Activated CD4-positive, alpha-beta memory T cell treated with anti-CD3 and anti-CD28 coated beads for 36 hours (primary cell): ENCODE measurements around the gene GAL. TPM values are rescaled to one million over a fixed set of nuclear protein-coding genes. Genes with fewer than 3 reads are reported as not detected.

ENCODE experiments used
- CTCF ChIA-PET: fragments of 350-600 bp; sonication (Branson Sonifier 250); formaldehyde crosslinking; loops from one replicate; lab custom pipeline; 2021; ENCODE audit warnings: antibody characterized with exemption, inconsistent platforms; lab: Charles Lee
- POLR2A ChIA-PET: fragments of 350-600 bp; sonication (Branson Sonifier 250); formaldehyde crosslinking; loops from one replicate; lab custom pipeline; 2021; ENCODE audit warnings: antibody characterized with exemption; lab: Charles Lee
- DNase-seq: peaks from one replicate; pipeline ENCODE4 v3.0.0-alpha.2; 2020
- H3K27ac Mint-ChIP-seq: one replicate; pipeline ENCODE4 v1.8.0; 2021; ENCODE audit warnings: mixed read lengths
- H3K27me3 Mint-ChIP-seq: one replicate; pipeline ENCODE4 v1.8.0; 2021; ENCODE audit warnings: mixed read lengths
- H3K36me3 Mint-ChIP-seq: one replicate; pipeline ENCODE4 v1.8.0; 2021; ENCODE audit warnings: mixed read lengths
- H3K4me1 Mint-ChIP-seq: one replicate; pipeline ENCODE4 v1.8.0; 2021; ENCODE audit warnings: low read depth, mixed read lengths
- H3K4me3 Mint-ChIP-seq: one replicate; pipeline ENCODE4 v1.8.0; 2021; ENCODE audit warnings: mild to moderate bottlenecking, mixed read lengths
- H3K9me3 Mint-ChIP-seq: one replicate; pipeline ENCODE4 v1.8.0; 2021; ENCODE audit warnings: mixed read lengths
- intact Hi-C: fragments of 100-400 bp; cut with micrococcal nuclease; formaldehyde crosslinking; loops from one replicate; pipeline ENCODE4 v1.15.1; 2023
- total RNA-seq, 2 experiments: library from RNA; stranded (reverse); gene quantifications; one replicate each; pipeline ENCODE4 v1.2.3, GENCODE V29; 2021

Gene GAL
- total RNA-seq, 2 experiments from 2014 or later: 0.97 to 1.3 TPM

DNA sequence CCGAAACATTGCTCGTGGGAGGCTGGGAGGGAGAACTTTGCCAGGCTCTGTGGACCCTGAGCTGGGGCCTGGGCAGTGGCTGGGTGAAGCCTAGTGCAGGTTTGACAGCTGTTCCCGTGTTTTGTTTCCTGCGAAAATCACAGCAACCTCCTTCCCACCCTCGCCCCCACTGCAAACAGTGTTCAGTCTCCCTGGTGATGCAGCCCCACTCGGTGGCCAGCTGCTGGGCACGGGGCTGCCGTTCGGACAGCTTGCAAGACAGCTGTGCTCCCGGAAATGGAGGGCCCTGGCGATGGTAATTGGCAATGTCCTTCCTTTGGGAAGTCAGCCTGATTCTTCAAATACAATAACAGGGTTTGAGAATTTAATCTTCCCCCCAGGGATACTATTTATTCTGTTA lies 10.4 kb upstream of the GAL start:
- Mint-ChIP-seq H3K27me3 (no peaks in the 10 kb centered on the region), H3K9me3 (no peaks in the 10 kb centered on the region), H3K27ac (no peak overlapping the region), H3K4me3 (no peak overlapping the region), H3K36me3 (no peaks in the 10 kb centered on the region), H3K4me1 (no peaks in the 10 kb centered on the region)
- no peak for DNase-seq
- ChIA-PET POLR2A (no interaction called here), CTCF (interaction anchor here (0.6 kb wide), 1 partner anchor 396 kb away, joined by 3 read pairs; no protein-coding TSS in a partner anchor)
- intact Hi-C loops: no loop called here

DNA sequence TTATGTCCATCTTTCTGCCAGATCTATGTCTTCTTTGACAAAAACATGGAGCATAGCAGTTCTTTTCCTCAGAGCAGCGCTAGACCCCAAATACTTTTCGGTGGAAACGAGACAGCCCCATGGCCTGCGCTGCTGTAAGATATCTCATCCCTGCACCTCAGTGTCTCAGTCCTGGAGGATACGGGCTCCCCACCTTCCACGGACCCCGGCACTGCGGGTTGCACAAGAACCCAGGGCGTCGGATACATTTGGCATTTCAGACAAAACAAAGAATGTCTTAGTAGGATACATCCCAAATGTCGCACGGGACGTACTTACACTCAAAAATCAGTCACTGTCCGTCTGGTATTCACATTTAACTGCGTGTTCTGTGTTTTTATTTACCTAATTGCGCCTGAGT lies 9.9 kb upstream of the GAL start:
- intact Hi-C loops: no loop called here
- POLR2A ChIA-PET: no interaction called here
- CTCF ChIA-PET: no interaction called here
- H3K4me1 Mint-ChIP-seq: no peaks in the 10 kb centered on the region
- no peak for DNase-seq
- H3K36me3 Mint-ChIP-seq: no peaks in the 10 kb centered on the region
- H3K4me3 Mint-ChIP-seq: no peak overlapping the region
- H3K27ac Mint-ChIP-seq: no peak overlapping the region
- no peaks in the 10 kb centered on the region for H3K27me3 Mint-ChIP-seq
- H3K9me3 Mint-ChIP-seq: no peaks in the 10 kb centered on the region

DNA sequence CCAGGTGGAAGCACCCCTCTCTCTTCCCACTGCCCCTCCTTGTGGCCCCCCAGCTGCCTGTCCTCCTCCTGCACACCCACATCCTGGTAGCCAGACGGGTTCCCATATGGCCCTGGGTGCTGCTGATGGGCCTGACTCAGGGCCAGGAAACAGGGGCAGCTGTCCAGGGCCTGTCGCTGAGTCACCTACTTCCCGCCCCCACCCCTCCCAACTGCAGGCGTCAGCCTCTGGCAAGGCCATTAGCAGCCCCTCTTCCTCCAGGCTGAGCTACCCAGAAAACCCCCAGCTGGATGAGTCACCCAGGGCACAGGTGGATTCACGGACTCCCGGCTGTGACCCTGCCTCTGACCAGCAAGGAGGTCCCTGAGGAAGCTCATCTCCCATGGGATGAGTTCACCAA lies 6.9 kb upstream of the GAL start:
- intact Hi-C loops: no loop called here
- Mint-ChIP-seq H3K27me3 (peaks cover 4% of the 10 kb centered on the region), H3K4me1 (no peaks in the 10 kb centered on the region), H3K9me3 (no peaks in the 10 kb centered on the region), H3K36me3 (no peaks in the 10 kb centered on the region), H3K4me3 (no peak overlapping the region), H3K27ac (no peak overlapping the region)
- CTCF ChIA-PET: no interaction called here
- POLR2A ChIA-PET: no interaction called here
- DNase-seq: no peak

DNA sequence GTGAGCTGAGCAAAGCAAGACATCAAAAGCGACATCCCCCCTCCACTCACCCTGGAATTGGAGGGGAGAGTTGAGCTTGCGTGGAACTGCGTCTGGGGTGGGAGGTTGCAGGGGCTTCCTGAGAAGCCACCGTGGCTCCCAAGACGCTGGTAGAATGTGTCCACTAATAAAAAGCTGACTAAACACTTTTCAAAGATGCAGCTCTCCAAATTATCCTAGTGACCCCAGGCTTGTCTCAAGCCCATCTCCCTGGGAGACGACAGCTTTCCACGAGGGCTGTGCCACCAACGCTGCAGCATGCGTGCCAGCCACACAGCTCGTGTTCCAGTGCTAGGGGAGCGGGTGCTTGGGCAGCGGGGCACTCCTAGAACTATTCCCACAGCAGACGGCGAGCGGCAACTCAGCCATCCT lies 6.3 kb upstream of the GAL start:
- no peak for DNase-seq
- H3K4me3 Mint-ChIP-seq: no peak overlapping the region
- peaks cover 9% of the 10 kb centered on the region for H3K27me3 Mint-ChIP-seq
- intact Hi-C loops: no loop called here
- H3K27ac Mint-ChIP-seq: no peak overlapping the region
- POLR2A ChIA-PET: no interaction called here
- CTCF ChIA-PET: no interaction called here
- H3K36me3 Mint-ChIP-seq: no peaks in the 10 kb centered on the region
- H3K9me3 Mint-ChIP-seq: no peaks in the 10 kb centered on the region
- H3K4me1 Mint-ChIP-seq: no peaks in the 10 kb centered on the region

DNA sequence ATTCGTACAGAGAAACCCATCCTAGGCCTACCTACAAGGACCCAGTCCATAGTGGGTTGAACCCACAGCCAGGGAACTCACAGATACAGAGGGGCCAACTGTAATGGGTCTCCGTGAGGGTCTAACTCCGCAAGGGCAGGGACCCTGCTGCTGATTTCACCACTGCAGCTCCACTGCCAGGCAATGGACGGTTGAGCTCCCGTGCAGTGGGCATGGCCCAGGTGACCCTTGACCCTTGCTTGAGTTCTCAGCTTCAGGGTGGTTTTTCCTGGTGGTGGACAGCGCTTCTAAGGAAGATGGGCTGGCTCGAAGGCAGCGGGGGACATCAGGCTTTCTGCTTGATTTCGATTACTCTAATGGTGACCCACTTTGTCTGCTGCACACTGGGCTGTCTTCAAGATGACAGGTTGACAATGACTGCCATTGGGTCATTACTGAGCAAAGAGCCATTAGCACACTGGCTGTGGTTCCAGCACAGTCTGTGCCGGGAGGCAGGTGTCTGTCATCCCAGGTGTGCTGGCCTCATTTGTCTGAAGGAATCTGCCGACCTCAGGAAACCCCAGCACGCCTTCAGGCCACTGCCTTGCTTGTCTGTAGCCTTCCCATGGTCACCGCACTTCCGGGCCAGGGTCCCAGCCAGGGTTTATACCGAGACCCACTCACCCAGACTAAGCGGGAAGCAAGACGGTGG lies 3.7 kb upstream of the GAL start:
- peaks cover 25% of the 10 kb centered on the region for H3K27me3 Mint-ChIP-seq
- DNase-seq: no peak
- POLR2A ChIA-PET: no interaction called here
- H3K36me3 Mint-ChIP-seq: no peaks in the 10 kb centered on the region
- H3K4me1 Mint-ChIP-seq: no peaks in the 10 kb centered on the region
- no peak overlapping the region for H3K4me3 Mint-ChIP-seq
- H3K27ac Mint-ChIP-seq: no peak overlapping the region
- CTCF ChIA-PET: no interaction called here
- intact Hi-C loops: no loop called here
- H3K9me3 Mint-ChIP-seq: no peaks in the 10 kb centered on the region

DNA sequence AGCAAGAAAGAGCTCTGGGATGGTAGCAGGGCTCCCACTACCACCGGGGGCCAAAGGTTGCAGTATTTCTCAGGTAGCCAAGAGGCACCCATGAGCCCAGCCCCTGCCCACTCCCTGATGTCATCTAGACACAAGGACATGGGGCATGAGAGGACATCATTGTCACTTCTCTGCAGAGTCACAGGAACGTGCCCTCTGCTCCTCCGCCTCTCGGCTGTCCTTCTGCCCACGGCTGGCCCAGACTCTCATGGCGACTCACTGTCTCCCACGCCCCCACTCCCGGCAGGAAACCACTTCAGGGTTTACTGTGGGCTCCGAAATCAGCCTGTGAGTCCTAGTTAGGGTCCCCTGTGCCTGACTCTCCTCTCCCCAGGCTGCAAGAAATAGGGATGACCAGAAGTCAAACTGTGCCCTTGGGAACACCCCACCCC lies 1.8 kb upstream of the GAL start:
- no peak overlapping the region for H3K4me3 Mint-ChIP-seq
- H3K27ac Mint-ChIP-seq: no peak overlapping the region
- H3K4me1 Mint-ChIP-seq: no peaks in the 10 kb centered on the region
- intact Hi-C loops: no loop called here
- H3K9me3 Mint-ChIP-seq: no peaks in the 10 kb centered on the region
- no peak for DNase-seq
- H3K36me3 Mint-ChIP-seq: no peaks in the 10 kb centered on the region
- CTCF ChIA-PET: no interaction called here
- peaks cover 38% of the 10 kb centered on the region for H3K27me3 Mint-ChIP-seq
- POLR2A ChIA-PET: no interaction called here

DNA sequence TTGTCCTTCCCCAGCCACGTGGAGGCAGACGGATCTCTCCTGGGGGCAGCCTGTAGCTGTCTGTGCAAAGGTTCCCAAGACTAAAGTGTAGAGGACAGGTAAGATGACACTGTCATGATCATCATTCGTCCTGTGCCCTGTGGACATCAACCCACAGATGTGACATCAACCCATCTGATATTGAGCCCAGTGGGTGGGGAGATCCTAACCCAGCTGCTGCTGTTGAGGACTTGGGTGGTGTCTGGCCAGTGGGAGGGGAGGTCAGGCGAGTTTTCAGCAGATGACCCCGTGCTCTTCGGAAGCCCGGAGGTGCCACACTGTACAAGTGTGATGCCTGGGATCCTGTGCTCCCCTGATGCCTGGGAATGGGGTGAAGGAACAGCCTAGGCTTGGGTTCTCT lies 1.2 kb upstream of the GAL start:
- Mint-ChIP-seq H3K4me3 (no peak overlapping the region), H3K4me1 (no peaks in the 10 kb centered on the region), H3K27ac (no peak overlapping the region), H3K27me3 (peaks cover 39% of the 10 kb centered on the region), H3K36me3 (no peaks in the 10 kb centered on the region), H3K9me3 (no peaks in the 10 kb centered on the region)
- ChIA-PET CTCF (no interaction called here), POLR2A (no interaction called here)
- no peak for DNase-seq
- intact Hi-C loops: no loop called here

DNA sequence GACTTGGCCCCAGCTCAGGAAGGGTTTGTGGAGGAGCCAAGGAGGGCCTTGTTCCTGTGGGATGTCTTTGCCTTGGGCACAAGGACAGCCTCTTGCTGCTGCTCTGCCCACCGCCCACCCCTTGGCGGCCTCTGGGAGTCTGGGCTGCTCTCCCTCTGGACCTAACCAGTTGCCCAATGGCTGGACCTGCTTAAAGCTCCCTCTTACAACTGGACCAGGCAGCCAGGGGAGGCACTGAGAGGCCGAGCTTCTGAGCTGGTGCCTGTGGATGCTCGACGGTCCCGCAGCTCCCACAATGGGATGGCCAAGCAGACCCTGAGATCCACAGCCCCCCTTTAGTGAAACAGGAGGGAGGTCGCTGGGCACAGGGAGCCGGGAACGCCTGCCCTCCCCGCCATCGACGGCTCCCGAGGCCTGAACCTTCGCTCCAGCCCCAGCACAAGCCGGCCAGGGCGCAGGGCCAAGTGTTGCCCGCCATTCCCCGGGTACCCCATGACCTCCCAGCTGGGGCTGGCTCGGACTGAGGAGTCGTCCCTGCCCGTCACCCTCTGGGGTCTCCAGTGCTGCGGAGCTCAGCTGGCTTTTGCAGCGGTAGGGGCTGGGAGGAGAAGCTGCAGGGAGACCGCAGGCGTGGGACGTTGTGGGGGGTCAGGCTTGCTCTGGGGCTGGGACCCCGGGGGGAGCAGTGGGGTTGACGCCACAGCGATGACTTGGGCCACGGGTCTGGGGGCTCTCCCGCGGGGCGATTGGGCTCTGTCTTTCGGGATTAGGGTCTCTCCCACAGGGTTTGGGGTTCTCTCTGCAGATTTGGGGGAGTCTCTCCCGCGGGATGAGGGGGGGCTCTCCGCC lies 584 bp upstream of the GAL start:
- Mint-ChIP-seq H3K4me1 (no peaks in the 10 kb centered on the region), H3K27ac (no peak overlapping the region), H3K4me3 (no peak overlapping the region), H3K9me3 (no peaks in the 10 kb centered on the region), H3K27me3 (peaks cover 39% of the 10 kb centered on the region), H3K36me3 (no peaks in the 10 kb centered on the region)
- ChIA-PET POLR2A (no interaction called here), CTCF (interaction anchor here (0.5 kb wide), 1 partner anchor 193 kb away, joined by 3 read pairs; no protein-coding TSS in a partner anchor)
- intact Hi-C loops: no loop called here
- no peak for DNase-seq

DNA sequence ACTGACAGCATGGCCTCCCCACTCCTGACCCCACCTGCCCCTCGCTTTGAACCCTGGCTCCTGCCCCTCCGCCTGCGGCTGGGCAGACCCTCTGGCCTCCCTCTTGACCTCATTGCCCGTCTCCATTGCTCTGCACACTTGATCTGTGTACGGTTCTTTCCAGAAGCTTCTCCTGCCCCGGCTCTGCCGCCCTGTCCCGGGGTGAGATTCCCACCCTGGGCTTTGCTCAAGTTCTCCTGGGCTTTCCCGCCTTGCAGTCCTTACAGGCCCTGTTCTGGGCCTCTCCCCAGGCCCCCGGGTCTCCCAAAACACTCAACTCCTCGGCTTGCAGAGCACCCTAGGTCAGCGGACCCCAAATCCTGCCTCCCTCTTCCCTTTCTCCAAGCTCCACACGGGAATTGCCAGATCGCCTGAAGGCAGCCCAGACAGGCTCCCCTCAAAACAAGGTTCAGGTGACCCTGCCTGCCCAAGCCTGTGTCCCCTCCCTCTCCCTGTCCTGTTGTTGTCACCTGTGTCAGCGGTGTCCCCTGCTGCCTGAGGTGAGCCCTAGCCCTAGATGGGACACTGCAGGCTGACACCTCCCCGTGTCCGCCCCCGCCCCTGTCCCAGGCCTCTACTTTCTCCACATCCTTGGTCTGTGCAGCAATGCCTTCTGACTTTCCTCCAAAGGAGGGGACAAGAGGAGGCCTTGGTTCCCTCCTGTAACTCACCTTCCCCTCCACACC lies 1.5 kb downstream of the GAL start:
- H3K4me3 Mint-ChIP-seq: no peak overlapping the region
- intact Hi-C loops: no loop called here
- DNase-seq: no peak
- H3K4me1 Mint-ChIP-seq: peaks cover 12% of the 10 kb centered on the region
- no peaks in the 10 kb centered on the region for H3K36me3 Mint-ChIP-seq
- no peaks in the 10 kb centered on the region for H3K9me3 Mint-ChIP-seq
- H3K27ac Mint-ChIP-seq: no peak overlapping the region
- peaks cover 39% of the 10 kb centered on the region for H3K27me3 Mint-ChIP-seq
- CTCF ChIA-PET: no interaction called here
- POLR2A ChIA-PET: no interaction called here

DNA sequence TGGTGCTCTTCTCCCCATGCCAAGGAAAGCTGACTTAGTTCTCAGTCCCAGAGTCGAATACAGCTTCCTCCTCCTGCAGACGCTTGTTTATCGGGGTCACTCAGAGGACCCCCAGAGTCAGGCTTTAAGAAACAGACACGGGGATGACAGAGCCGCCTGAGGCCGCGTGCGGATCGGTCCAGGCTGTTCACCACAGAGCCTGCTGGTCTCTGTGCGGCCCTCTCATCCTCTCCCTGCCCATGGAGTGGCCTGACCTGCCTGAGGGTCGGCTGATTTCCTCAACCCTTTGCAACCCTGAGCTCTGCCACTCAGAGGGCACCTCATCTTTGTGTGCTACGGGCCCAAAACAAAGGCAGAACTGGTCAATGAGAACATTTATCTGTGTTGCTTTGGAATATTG lies 2.1 kb downstream of the GAL start:
- DNase-seq: no peak
- ChIA-PET CTCF (no interaction called here), POLR2A (no interaction called here)
- Mint-ChIP-seq H3K9me3 (no peaks in the 10 kb centered on the region), H3K27me3 (peaks cover 39% of the 10 kb centered on the region), H3K36me3 (no peaks in the 10 kb centered on the region), H3K27ac (no peak overlapping the region), H3K4me1 (peaks cover 19% of the 10 kb centered on the region), H3K4me3 (no peak overlapping the region)
- intact Hi-C loops: no loop called here

DNA sequence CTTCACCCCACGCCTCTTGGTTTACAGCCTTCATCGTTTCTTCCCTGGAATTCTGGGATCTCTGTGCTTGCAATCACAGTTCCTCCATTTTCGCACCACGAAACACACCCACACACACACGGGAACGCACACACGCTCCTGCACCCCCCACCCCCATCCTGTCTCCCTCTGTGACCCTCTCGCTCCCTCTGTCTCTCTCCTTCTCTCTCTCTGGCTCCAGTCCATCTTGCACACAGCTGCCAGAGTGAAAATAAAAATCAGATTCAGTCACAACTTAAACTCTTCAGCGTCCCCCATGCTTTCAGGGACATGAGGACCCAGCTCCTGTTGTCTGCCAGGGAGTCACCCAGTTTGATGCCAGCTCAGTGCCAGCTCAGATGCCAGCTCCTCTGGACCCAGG lies 3.0 kb downstream of the GAL start:
- H3K27ac Mint-ChIP-seq: no peak overlapping the region
- H3K4me1 Mint-ChIP-seq: peaks cover 20% of the 10 kb centered on the region
- intact Hi-C loops: no loop called here

DNA sequence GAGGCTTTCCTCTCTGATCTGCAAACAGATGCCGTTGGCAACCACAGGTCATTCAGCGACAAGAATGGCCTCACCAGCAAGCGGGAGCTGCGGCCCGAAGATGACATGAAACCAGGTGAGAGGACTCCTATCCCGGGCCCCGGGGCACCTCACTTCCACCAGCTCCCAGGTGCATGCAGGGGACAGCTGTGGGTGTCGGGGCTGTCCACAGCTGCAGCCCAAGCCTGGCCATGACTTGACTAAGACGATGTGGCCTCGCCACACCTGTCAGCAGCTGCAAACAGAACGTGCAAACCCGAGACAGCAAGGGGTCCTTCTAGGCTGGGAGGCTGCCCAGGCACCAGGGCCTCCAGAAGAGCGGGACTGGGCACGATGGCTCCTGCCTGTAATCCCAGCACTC lies 3.6 kb downstream of the GAL start:
- ChIA-PET CTCF (no interaction called here), POLR2A (no interaction called here)
- DNase-seq: no peak
- intact Hi-C loops: no loop called here
- Mint-ChIP-seq H3K36me3 (no peaks in the 10 kb centered on the region), H3K27ac (no peak overlapping the region), H3K9me3 (no peaks in the 10 kb centered on the region), H3K4me1 (peaks cover 20% of the 10 kb centered on the region), H3K4me3 (no peak overlapping the region), H3K27me3 (peaks cover 30% of the 10 kb centered on the region)

More for the DNA sequence above, 3.0 kb downstream of the GAL start:
- Mint-ChIP-seq H3K27me3 (peaks cover 36% of the 10 kb centered on the region), H3K36me3 (no peaks in the 10 kb centered on the region), H3K4me3 (no peak overlapping the region), H3K9me3 (no peaks in the 10 kb centered on the region)
- no peak for DNase-seq
- POLR2A ChIA-PET: no interaction called here
- CTCF ChIA-PET: no interaction called here
